ENCODE data around the gene MPZL2. TPM values are rescaled to one million over a fixed set of nuclear protein-coding genes. Genes with fewer than 3 reads are reported as not detected.

MPZL2 gene
- total and polyA plus RNA-seq, 8 donors: 6.0 to 20.7 (median 13.8) TPM

GRCh38 chr11:118304568-118305248, 40.6 kb upstream of the MPZL2 start, which contains the start of gene CD3E:
CD3E (plus strand) TSS chr11:118304730; CDS start chr11:118304953, 223 bp downstream.
- intact Hi-C loops (cut with DNase I): loop anchor here in 1 of 3 donors (5.0 kb wide), 2 partner anchors 48 to 107 kb away; no protein-coding TSS in a partner anchor
- no peaks in the 10 kb centered on the region for H3K9me3 ChIP-seq
- no peak for FAIRE-seq
- no peaks in the 10 kb centered on the region for H3K36me3 ChIP-seq
- no peaks in the 10 kb centered on the region for H3K27me3 ChIP-seq
- no peak for DNase-seq
- H3K27ac ChIP-seq: no peak within 1 kb of the TSS
- no peak for ATAC-seq
- no peak for TF ChIP-seq CTCF (IDR thresholded peaks at IDR 0.05)
- H3K4me1 ChIP-seq: no peaks in the 10 kb centered on the region
- 82 to 83% methylated on average over 8 of the region's 8 CpGs for WGBS, 2 donors
- no peak within 1 kb of the TSS for H3K4me3 ChIP-seq

- TF ChIP-seq CTCF (IDR thresholded peaks at IDR 0.05): no peak
These were observed 40.1 kb upstream of the MPZL2 start for GRCh38 chr11:118304227-118304567.

GRCh38 chr11:118301600-118302195, 37.6 kb upstream of the MPZL2 start:
- FAIRE-seq (no peak), DNase-seq (no peak), ATAC-seq (no peak)
- Histone ChIP-seq H3K36me3 (no peaks in the 10 kb centered on the region), H3K4me3 (no peak overlapping the region), H3K27ac (no peak overlapping the region), H3K4me1 (no peaks in the 10 kb centered on the region), H3K9me3 (no peaks in the 10 kb centered on the region), H3K27me3 (no peaks in the 10 kb centered on the region)
- TF ChIP-seq CTCF (IDR thresholded peaks at IDR 0.05): no peak
- WGBS, 2 donors: 42 to 53% methylated on average over 8 of the region's 8 CpGs
- intact Hi-C loops (cut with DNase I): loop anchor here in 1 of 3 donors (5.0 kb wide), 2 partner anchors 51 to 104 kb away; no protein-coding TSS in a partner anchor

More at GRCh38 chr11:118304227-118304567, 40.1 kb upstream of the MPZL2 start:
- no peak overlapping the region for H3K27ac ChIP-seq
- DNase-seq (no peak), ATAC-seq (no peak), FAIRE-seq (no peak)
- 87 to 92% methylated on average over 1 of the region's 1 CpG for WGBS, 2 donors
- intact Hi-C loops (cut with DNase I): loop anchor here in 1 of 3 donors (5.0 kb wide), 2 partner anchors 48 to 107 kb away; no protein-coding TSS in a partner anchor
- H3K4me1 ChIP-seq: no peaks in the 10 kb centered on the region
- H3K36me3 ChIP-seq: no peaks in the 10 kb centered on the region
- no peaks in the 10 kb centered on the region for H3K27me3 ChIP-seq
- H3K4me3 ChIP-seq: no peak overlapping the region
- no peaks in the 10 kb centered on the region for H3K9me3 ChIP-seq

GRCh38 chr11:118295815-118296454, 31.8 kb upstream of the MPZL2 start:
- peak in 1 of 6 donors; percentile 40 for DNase-seq
- H3K4me3 ChIP-seq: no peak overlapping the region
- TF ChIP-seq CTCF (IDR thresholded peaks at IDR 0.05): peak; percentile 18 to 43 (median 34)
- ATAC-seq: peak; percentile 64 to 80 (median 78)
- no peaks in the 10 kb centered on the region for H3K36me3 ChIP-seq
- peaks cover 0 to 7% (median 0%) of the 10 kb centered on the region in 4 donors for H3K27me3 ChIP-seq
- no peaks in the 10 kb centered on the region for H3K4me1 ChIP-seq
- H3K9me3 ChIP-seq: no peaks in the 10 kb centered on the region
- WGBS, 2 donors: 26 to 32% methylated on average over 3 of the region's 3 CpGs
- FAIRE-seq: no peak
- intact Hi-C loops (cut with DNase I): loop anchor here in 1 of 3 donors (10.0 kb wide), 1 partner anchor 189 kb away; no protein-coding TSS in a partner anchor
- no peak overlapping the region for H3K27ac ChIP-seq

All from pancreas (tissue), 10 donors.